ENCODE data around the gene CDYL2. TPM values are rescaled to one million over a fixed set of nuclear protein-coding genes. Genes with fewer than 3 reads are reported as not detected.

The CDYL2 gene
- total RNA-seq, 2 experiments from 2014 or later = 40.7 to 49.0 TPM

Other genes starting within 250 kb of the CDYL2 start
- gene CMC2, start 202.3 kb upstream of the CDYL2 start, total RNA-seq = 10 to 100 TPM; 90.3 to 99.7 TPM
- 10 to 100 TPM; 53.7 to 55.3 TPM for gene CENPN, start 202.6 kb upstream of the CDYL2 start, total RNA-seq
- gene ATMIN, start 231.2 kb upstream of the CDYL2 start, total RNA-seq = 10 to 100 TPM; 28.3 to 37.0 TPM